Esophagus mucosa (tissue), 1 donor: ENCODE measurements around the gene RMI1. TPM values are rescaled to one million over a fixed set of nuclear protein-coding genes. Genes with fewer than 3 reads are reported as not detected.

Source experiments
- ATAC-seq: fragments of 200-7000 bp; cut with Tn5 transposase; one replicate; pipeline ENCODE4 v1.9.1; 2020
- total RNA-seq: library from RNA; stranded (reverse); gene quantifications from one replicate; pipeline ENCODE4 v1.2.4, GENCODE V29; 2023
- donor health status: DM: yes; HTN: yes; CAD: no.

The RMI1 gene
- total RNA-seq, 1 donor from 2014 or later: 6.7 TPM

- ATAC-seq: no peak
These were observed 11.0 kb upstream of the RMI1 start for GRCh38 chr9:83969602-83970001.

DNA sequence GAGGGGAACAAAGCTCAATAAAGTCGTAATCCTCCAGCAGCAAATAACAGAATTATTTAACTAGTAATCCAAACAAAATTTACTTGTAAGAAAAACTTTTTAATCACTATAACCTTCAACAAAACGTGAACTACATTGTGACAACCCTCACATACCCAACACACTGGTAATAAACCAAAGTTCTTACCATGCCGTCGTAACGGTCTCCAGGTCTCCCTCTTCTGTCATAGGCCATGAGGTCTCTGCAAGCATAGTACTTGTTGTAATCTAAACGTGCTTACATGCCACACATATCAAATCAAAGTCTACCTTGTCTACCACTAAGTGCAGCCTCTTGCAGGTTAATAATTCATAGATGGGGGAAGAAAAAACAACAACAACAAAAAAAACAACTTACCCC, 9.1 kb upstream of the RMI1 start:
- ATAC-seq: no peak

GRCh38 chr9:83972286-83972685, 8.3 kb upstream of the RMI1 start:
- ATAC-seq: peak; percentile 72

DNA sequence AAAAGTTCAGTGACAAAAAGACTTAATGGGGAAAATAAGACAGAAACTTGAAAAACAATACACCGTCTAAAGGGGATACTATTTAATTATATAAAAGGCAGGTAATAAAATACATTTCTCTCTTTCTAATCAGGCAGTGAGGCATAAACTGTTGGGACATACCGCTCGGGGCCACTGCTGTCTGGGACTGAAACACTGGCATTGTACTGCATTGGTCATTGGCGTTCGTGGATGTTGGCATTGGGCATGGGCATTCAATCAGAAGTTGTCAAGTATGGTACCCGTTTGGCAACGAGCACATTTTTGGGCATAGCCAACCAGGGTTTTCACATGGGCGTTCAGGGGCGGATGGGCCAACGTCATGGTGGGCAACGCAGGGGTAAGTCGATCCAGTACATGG, 5.3 kb upstream of the RMI1 start:
- ATAC-seq: no peak

- ATAC-seq: no peak
These were observed 4.2 kb upstream of the RMI1 start for GRCh38 chr9:83976372-83976771.

DNA sequence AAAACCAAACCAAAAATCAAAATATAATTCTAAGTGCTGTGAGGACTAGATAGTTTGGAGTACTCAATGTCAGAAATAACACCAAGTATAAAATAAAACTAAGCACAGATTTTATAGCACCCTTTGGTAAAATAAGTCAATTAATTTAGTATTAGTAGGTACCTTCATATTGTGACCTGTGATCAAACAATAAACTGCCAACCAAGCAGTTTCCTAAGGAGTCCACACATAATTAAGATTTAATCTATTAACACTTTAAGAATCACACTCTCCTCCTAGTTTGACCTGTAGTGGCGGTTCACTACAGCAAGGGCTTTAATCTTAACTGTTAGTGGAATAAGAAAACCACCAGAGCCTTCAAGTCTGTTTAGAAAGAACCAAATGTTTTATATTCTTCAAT, 3.4 kb upstream of the RMI1 start:
- ATAC-seq: no peak

DNA sequence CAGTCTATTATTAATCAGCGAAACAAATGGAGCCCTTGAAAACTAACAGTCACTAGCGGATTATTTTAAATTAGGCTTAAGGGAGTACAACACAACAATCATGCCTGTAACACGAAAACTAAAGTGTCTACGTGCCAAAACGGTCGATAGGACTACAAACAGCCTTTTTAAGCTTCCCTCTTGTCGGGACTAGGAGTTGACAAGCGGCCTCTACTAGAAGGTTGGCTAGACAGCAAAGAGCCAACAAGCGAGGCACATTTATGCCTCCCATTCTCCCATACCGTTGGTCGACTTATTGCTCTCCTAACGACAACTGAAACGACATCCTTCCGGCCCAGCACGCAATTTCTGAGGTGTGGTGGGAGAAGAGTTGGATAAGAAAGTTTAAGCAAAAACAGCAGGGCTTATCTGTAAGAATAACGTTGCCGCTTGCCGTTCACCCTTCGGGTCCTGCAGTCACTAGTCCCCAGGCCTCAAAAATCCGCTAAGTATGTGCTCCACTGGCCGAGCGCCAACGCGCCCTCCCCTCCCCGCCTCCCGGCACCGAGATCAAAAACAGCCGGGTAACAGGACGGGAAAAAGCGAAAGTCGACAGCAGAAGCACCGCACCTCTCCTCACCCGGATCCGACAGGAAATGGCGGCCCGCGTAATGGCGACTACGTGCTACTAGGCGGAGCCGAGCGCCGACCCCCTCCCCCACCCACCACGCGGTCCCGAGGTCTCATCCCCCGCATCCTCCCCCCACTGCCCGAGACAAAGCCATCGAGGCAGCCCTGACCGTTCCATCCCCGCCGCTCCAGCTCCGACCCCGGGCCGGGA, 1.4 kb upstream of the RMI1 start:
- ATAC-seq: peak; percentile 65

DNA sequence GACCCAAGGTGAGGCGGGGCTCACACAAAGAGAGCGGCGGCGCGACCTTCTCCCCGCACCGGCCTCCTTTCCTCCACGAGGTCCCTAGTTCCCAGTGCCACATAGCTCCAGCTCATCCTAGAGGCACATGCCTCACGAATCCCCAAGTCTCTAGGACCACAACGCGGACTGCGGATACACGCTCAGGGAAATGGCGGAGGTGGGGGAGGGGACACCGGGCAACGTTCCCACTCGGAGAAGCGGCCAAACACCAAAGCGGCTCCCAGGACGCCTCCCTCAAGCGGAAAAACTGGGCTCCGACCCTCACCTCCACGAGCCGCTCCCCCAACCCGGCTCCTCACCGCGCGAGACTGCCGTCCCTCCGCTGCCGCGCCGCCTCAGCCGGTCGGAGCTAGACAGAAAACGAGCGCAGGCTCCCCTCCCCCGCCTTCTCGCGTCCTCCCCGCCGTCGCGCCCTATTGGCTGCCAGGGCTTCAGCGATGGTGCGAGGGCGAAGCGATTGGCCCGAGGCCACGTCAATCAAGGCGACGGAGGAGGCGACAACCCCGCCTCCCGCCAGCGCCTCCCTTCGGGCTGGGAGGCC, 702 bp upstream of the RMI1 start, which contains the start of gene HNRNPK:
Gene HNRNPK (minus strand): TSS at position 404 of the 583 bp plus-strand sequence. CDS start 1,963 bp downstream, outside the sequence.
- ATAC-seq: peak; percentile 95

- no peak for ATAC-seq
These were observed 694 bp downstream of the RMI1 start for GRCh38 chr9:83981126-83981871.

DNA sequence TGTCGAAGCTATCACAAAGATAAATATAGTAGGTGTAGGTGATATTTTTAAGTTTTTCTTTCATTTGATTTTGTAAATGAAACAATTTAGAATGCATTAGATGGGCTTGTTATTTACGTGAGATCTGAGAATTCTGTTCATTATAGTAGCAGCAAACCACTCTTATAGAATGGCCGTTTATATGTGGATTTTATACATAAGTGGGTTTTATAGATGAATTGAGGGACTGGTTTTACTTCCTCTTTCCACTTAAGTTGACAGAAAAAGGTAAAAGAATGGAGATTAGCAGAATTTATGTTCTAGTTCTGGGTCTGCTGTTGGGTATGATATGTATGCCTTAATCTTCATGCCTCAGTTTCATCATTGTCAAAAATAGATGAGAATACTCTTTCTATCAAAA, 5.6 kb downstream of the RMI1 start:
- ATAC-seq: no peak

GRCh38 chr9:83986765-83987401, 6.3 kb downstream of the RMI1 start:
- ATAC-seq: peak; percentile 58

- ATAC-seq: no peak
These were observed 6.8 kb downstream of the RMI1 start for GRCh38 chr9:83987402-83987791.

DNA sequence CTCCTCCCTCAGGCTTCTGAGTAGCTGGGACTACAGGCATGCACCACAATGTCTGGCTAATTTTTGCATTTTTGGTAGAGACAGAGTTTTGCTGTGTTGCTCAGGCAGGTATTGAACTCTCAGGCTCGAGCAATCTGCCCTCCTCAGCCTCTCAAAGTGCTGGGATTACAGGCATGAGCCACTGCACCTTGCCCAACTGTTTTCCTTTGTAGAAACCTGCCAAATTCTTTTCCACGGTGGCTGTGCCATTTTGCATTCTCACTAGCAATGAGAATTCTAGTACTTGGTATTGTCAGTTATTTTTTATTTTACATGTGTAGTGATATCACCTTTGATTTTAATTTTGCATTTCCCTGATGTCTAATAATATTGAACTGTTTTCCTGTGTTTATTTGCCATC, 7.8 kb downstream of the RMI1 start:
- ATAC-seq: no peak

GRCh38 chr9:83991355-83991754, 10.8 kb downstream of the RMI1 start:
- no peak for ATAC-seq

DNA sequence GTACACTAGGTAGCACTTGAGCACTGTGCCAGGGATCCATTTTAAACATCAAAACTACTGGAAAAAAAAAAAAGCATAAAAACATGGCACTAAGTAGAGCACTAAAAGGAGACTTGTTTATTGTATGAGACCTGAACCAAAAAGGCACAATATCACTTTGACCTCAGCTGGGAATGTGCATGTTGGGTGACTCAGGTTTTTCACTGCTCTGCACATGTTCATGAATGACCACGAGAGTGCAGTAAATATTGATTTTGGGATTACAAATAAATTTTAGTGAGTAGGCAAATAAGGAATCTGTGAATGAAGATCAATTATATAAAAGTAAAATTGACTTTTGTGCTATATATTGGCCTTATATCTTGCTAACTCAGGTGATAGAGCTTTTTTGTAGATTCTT, 11.8 kb downstream of the RMI1 start:
- no peak for ATAC-seq

DNA sequence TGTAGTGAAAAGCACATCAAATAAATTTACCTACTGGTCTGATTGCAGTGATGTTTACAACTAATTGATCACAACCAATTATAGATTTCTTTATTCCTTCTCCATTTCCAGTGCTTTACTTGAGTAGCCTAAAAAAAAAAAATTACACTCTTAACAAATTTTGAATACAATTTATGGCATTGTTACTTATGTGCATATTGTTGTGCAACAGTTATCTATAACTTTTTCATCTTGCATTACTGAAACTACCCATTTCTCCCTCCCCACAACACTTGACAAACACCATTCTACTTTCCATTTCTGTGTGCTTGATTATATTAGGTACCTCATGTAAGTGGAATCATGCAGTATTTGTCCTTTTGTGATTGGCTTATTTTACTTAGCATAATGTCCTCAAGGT, 12.3 kb downstream of the RMI1 start:
- no peak for ATAC-seq

DNA sequence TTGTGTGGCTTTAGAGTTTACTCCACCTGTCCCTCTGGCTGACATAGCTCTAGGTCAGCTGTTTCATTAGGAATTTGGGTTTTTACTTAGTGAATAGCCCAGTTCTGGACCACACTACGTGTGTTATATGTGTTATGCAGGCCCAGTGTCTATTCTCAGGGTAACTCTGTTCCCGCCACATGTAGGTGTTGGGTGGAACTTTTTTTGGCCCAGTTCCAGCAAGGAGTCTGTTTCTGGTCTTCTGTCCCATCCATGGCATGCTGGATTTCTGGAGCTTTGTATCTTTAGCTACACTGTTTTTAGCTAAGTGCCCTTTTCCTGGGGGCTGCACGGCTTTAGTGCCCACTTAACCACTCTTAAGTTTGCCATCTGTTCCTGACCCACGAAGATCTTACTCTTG, 15.5 kb downstream of the RMI1 start:
- no peak for ATAC-seq

GRCh38 chr9:83999141-83999918, 18.7 kb downstream of the RMI1 start:
- ATAC-seq: no peak

GRCh38 chr9:84000186-84000585, 19.6 kb downstream of the RMI1 start:
- no peak for ATAC-seq

GRCh38 chr9:84001621-84002020, 21.0 kb downstream of the RMI1 start:
- no peak for ATAC-seq

DNA sequence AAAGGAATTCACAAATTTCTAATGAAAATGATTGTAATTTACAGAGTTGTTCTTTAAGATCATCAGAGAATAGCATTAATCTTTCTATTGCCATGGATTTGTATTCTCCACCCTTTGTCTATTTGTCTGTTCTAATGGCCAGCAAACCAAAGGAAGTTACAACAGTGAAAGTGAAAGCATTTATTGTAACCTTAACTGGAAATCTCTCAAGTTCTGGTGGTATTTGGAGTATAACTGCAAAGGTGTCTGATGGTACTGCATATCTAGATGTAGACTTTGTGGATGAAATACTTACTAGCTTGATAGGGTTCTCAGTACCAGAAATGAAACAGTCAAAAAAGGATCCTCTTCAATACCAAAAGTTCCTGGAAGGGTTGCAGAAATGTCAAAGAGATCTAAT, 21.7 kb downstream of the RMI1 start:
- ATAC-seq: no peak

DNA sequence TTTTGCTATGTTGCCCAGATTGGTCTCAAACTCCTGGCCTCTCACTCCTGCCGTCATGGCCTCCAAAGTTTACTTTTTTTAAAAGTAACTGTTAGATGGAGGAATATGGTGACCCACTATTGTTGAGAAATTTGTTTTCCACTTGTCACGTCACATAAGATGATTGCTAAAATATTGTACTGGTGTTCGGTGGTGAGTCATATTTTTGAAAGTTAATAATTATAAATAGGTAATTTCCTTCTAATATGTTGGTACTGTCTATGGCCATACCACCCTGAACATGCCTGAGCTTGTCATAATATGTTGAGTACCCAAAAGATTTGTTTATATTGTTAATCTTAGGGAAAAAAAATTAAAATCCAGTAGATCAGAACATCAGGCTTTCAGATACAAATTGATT, 22.6 kb downstream of the RMI1 start:
- ATAC-seq: no peak
